Aorta (tissue), 5 donors: Measurements from ENCODE around the gene CRP. TPM values are rescaled to one million over a fixed set of nuclear protein-coding genes. Genes with fewer than 3 reads are reported as not detected.
A peak's percentile ranks its signal among the peaks of the same experiment; 100 is the strongest.

Experiments
- ATAC-seq: fragments of 200-7000 bp; cut with Tn5 transposase; one replicate; pipeline ENCODE4 v1.9.1; 2022; ENCODE audit warnings: moderate library complexity; ENCODE audit not compliant: low FRiP score
- DNase-seq, 2 donors: peaks; one replicate each; pipeline ENCODE4 v3.0.0-alpha.2; 2020
- H3K27ac ChIP-seq, 2 donors: one replicate each; pipeline ENCODE4 v1.5.1; 2013; ENCODE audit warnings: low read length in 2 of 2, mild to moderate bottlenecking in 2 of 2, moderate library complexity in 2 of 2, control low read depth in 1 of 2, inconsistent platforms in 1 of 2, low read depth in 1 of 2
- H3K27me3 ChIP-seq, 2 donors: one replicate each; pipeline ENCODE4 v1.6.1; 2013; ENCODE audit warnings: control low read depth in 1 of 2, low read length in 1 of 2, mild to moderate bottlenecking in 1 of 2, moderate library complexity in 1 of 2; ENCODE audit not compliant: insufficient read depth in 2 of 2, control insufficient read depth in 1 of 2
- H3K36me3 ChIP-seq, 2 donors: one replicate each; pipeline ENCODE4 v1.6.1; 2013; ENCODE audit warnings: control low read depth in 1 of 2, low read length in 1 of 2, mild to moderate bottlenecking in 1 of 2; ENCODE audit not compliant: insufficient read depth in 2 of 2, control insufficient read depth in 1 of 2
- H3K4me1 ChIP-seq, 2 donors: one replicate each; pipeline ENCODE4 v1.6.1; 2013; ENCODE audit warnings: low read length in 2 of 2, control low read depth in 1 of 2, mild to moderate bottlenecking in 1 of 2, moderate library complexity in 1 of 2; ENCODE audit not compliant: insufficient read depth in 2 of 2, control insufficient read depth in 1 of 2
- H3K4me3 ChIP-seq, 2 donors: one replicate each; pipeline ENCODE4 v1.5.1; 2013; ENCODE audit warnings: low read length in 2 of 2, control low read depth in 1 of 2, mild to moderate bottlenecking in 1 of 2
- H3K9me3 ChIP-seq: one replicate; pipeline ENCODE4 v1.6.1; 2013; ENCODE audit warnings: mild to moderate bottlenecking, low read length; ENCODE audit not compliant: control insufficient read depth
- WGBS, 2 donors: extraction: QIAGEN DNeasy Blood & Tissue Kit; methylation state at CpG; one replicate each; pipeline ENCODE4 v1.1.7; 2013; 5-methylcytosine and 5-hydroxymethylcytosine counted together
- intact Hi-C, 2 donors: fragments of 100-400 bp; cut with DNase I; formaldehyde crosslinking; loops; one replicate each; pipeline versions ENCODE4 v1.14.2 to v1.15.0; 2022
- long read RNA-seq, 2 donors: library from polyadenylated mRNA; unstranded; transcript quantifications; one replicate each; pipeline ENCODE4 v2.0.0, GENCODE V29; 2020 to 2021
- polyA plus RNA-seq, 2 donors: library from polyadenylated mRNA; stranded (reverse); fragments of 200-250 nt; gene quantifications; one replicate each; pipeline ENCODE4 v1.2.3, GENCODE V29; 2013
- total RNA-seq, 2 donors: library from RNA; stranded (reverse); fragmentation: NEBNext Ultra II Directional; extraction: Animal tissue kit (Norgen Biotek cat#: 25700); gene quantifications; one replicate each; pipeline ENCODE4 v1.2.1, GENCODE V29; 2021
- donor health status: healthy with polysubstance abuse.
- donor health status: Bipolar disorder and iron deficiency.
- donor health status: DM: no; HTN: no; CAD: no.
- donor health status: DM: no; HTN: no; CAD: no.
- donor health status: DM: yes; HTN: yes; CAD: no.

The CRP gene
- total RNA-seq: under 1 TPM in 1 of 2 donors, not detected in 1; 0.32 TPM
- 1 to 10 TPM in 1 of 2 donors, under 1 TPM in 1; 0.05 to 1.1 TPM for polyA plus RNA-seq
- long read RNA-seq, donor 1: 0 reads
- long read RNA-seq, donor 2: 0 reads

DNA sequence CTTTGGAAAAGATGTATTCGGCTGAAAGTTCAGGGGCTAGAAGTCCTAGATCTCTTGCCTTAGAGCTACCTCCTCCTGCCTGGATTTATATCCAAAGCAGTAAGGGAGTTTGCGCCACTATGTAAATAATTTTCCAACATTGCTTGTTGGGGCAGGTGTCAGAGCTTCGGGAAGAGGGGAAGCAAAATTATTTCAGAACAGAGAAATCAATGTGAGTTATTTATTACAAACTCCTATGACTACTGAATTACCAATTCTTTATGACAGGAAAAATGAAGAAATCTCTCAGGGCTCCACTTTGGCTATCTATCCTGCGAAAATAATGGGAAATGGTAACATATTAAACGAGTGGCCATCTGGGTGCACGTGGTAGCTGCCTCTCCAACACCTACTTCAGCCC, at the start of gene CRP:
CRP (minus strand) TSS at position 61 of the 400 bp plus-strand sequence. CDS start 104 bp downstream, outside the sequence.
- intact Hi-C loops: no loop called here
- H3K27me3 ChIP-seq: no peaks in the 10 kb centered on the region
- no peak for ATAC-seq
- whole genome bisulfite sequencing, 2 donors: 74 to 82% methylated on average over 6 of the region's 6 CpGs
- DNase-seq: no peak
- H3K9me3 ChIP-seq: peaks cover 3% of the 10 kb centered on the region
- no peaks in the 10 kb centered on the region for H3K4me1 ChIP-seq
- no peaks in the 10 kb centered on the region for H3K36me3 ChIP-seq
- no peak within 1 kb of the TSS for H3K4me3 ChIP-seq
- H3K27ac ChIP-seq: no peak within 1 kb of the TSS

DNA sequence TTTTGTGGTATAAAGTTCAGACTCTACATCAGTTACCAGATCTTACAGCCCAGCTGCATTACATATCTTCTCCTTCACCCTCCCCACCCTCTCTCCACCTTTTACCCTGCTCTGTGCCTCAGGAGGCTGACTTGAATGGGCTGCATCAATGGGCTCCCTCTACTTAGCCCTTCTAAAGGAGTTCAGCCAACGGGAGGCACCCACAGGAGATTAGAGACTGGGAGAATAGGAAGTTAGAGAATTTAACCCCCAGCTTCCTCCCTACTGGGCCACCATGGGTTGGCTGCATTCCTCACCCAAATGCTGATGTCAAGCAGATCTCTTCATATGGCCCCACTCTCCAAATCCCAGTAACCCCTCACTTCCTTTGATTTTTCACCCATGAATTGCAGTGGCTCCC, 49.3 kb upstream of the CRP start:
- WGBS, 2 donors: 35 to 37% methylated on average over 1 of the region's 1 CpG
- Histone ChIP-seq H3K9me3 (no peaks in the 10 kb centered on the region), H3K4me1 (no peaks in the 10 kb centered on the region), H3K27me3 (peaks cover 0 to 5% of the 10 kb centered on the region in 2 donors), H3K27ac (no peak overlapping the region), H3K36me3 (no peaks in the 10 kb centered on the region), H3K4me3 (no peak overlapping the region)
- DNase-seq: no peak
- no peak for ATAC-seq
- intact Hi-C loops: no loop called here

GRCh38 chr1:159756397-159756796, 42.0 kb upstream of the CRP start:
- DNase-seq (peak in 1 of 2 donors; percentile 56), ATAC-seq (no peak)
- Histone ChIP-seq H3K4me1 (no peaks in the 10 kb centered on the region), H3K36me3 (no peaks in the 10 kb centered on the region), H3K9me3 (no peaks in the 10 kb centered on the region), H3K27ac (no peak overlapping the region), H3K4me3 (no peak overlapping the region), H3K27me3 (no peaks in the 10 kb centered on the region)
- intact Hi-C loops: no loop called here

DNA sequence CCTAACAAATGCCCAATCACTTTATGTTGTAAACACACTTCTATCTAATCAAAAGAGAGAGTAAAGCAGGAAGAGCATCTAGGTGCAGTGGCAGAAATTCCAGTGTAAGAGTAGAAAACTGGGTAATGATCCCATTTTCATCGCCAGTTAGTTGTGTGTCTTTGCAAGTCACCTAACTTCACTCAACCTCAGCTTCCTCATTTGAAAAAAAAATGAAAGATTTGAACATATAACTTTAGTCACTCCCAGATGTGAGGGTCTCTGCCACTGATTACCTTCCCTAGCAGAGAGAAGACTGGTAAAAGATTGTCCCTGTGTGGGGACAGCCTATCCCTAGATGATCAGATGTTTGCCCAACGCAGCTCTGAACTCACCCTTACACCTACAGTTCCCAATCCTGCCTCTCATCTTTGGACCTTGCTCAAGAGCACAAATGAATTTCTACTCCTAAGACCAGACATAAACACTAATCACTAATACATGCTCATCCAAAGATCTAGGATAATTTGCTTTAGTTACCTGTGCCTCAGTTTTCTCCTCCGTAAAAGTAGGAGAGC, 41.1 kb upstream of the CRP start:
- Histone ChIP-seq H3K9me3 (no peaks in the 10 kb centered on the region), H3K27ac (no peak overlapping the region), H3K4me1 (no peaks in the 10 kb centered on the region), H3K4me3 (no peak overlapping the region), H3K36me3 (no peaks in the 10 kb centered on the region), H3K27me3 (no peaks in the 10 kb centered on the region)
- no peak for DNase-seq
- no peak for ATAC-seq
- 90 to 92% methylated on average over 3 of the region's 3 CpGs for WGBS, 2 donors
- intact Hi-C loops: no loop called here

DNA sequence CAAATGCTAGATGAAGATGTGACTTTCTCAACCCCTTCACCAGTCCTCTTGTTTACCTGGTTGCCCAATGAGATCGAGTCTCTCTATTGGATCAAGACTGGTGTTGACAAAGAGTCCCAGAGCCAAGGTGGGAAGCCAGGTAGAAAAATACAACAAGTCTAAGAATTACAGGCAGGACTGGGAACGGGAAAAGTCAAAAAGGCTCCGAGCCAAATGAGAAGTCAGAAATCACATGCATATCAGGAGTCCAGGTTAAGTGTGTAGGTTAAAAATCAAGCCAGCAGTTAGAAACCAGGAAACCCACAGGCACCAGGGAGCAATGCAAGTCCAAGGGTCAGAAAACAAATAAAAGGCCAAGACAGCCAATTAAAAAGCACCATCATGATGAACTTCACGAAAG, 39.0 kb upstream of the CRP start:
- no peak overlapping the region for H3K27ac ChIP-seq
- WGBS, 2 donors: 74 to 77% methylated on average over 4 of the region's 4 CpGs
- DNase-seq: no peak
- H3K27me3 ChIP-seq: no peaks in the 10 kb centered on the region
- H3K4me3 ChIP-seq: no peak overlapping the region
- ATAC-seq: no peak
- no peaks in the 10 kb centered on the region for H3K36me3 ChIP-seq
- intact Hi-C loops: no loop called here
- no peaks in the 10 kb centered on the region for H3K4me1 ChIP-seq
- no peaks in the 10 kb centered on the region for H3K9me3 ChIP-seq

DNA sequence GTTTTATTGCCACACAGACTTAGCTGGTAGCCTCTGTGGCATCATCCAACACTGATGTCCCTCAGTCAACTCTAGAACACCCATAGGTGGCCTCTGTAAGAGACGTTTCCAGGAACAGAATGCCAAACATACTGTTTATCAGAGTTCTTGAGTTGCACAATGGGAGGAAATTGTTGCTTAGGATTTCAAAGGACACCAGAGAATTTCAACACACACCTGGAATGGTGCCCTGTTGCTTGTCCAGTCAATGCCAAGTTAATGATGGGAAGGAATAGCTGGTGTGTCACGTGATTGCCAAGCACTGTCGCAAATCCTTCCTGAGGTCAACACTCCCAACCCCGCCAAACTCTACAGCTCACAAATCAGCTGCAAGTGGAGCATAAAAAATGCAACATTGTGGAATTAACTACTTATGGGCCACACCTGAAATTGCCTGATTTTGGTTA, 37.8 kb upstream of the CRP start:
- peak; percentile 47 to 77 for DNase-seq
- Histone ChIP-seq H3K4me1 (no peaks in the 10 kb centered on the region), H3K4me3 (no peak overlapping the region), H3K9me3 (no peaks in the 10 kb centered on the region), H3K27ac (no peak overlapping the region), H3K36me3 (no peaks in the 10 kb centered on the region), H3K27me3 (no peaks in the 10 kb centered on the region)
- intact Hi-C loops: no loop called here
- ATAC-seq: peak; percentile 84
- 59 to 63% methylated on average over 4 of the region's 4 CpGs for WGBS, 2 donors

DNA sequence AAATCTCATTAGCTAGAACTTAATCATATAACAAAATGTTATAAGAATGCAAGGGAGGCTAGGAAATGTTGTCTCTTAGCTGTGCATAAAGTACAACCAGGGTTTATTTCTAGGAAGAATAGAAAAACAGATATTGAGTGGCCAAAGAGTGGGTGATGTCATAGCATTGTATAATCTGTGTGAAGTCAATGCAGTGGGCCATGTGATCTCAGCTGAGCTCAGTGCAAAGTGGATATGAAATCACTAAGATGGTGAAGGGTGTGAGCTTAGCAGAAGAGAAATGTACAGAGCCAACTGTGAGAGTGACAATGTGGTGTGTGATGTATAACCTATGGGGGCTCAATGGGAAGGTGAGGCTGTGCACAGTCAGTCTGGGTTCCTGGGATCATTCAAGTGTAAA, 36.6 kb upstream of the CRP start:
- no peak overlapping the region for H3K4me3 ChIP-seq
- H3K36me3 ChIP-seq: no peaks in the 10 kb centered on the region
- H3K4me1 ChIP-seq: no peaks in the 10 kb centered on the region
- DNase-seq (no peak), ATAC-seq (no peak)
- no peaks in the 10 kb centered on the region for H3K27me3 ChIP-seq
- H3K9me3 ChIP-seq: no peaks in the 10 kb centered on the region
- intact Hi-C loops: no loop called here
- no peak overlapping the region for H3K27ac ChIP-seq

DNA sequence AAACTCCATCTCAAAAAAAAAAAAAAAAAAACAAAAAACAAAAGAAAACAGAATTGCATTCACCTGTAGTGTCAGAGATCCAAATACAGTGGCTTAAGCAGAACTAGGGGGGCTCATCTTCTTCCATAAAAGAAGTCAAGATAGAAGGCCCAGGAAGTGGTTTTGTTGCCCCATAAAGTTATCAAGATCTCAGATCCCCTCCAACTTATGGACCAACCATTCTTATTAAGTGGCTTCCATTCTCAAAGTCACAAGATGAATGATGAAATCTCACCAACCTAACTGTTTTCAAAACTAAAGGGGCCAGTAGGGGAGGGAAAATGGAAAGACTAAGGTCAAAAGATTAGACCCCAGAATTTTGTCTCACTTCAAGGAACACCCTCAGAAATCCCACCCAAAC, 36.2 kb upstream of the CRP start:
- no peaks in the 10 kb centered on the region for H3K9me3 ChIP-seq
- no peaks in the 10 kb centered on the region for H3K36me3 ChIP-seq
- no peak for DNase-seq
- H3K4me3 ChIP-seq: no peak overlapping the region
- no peaks in the 10 kb centered on the region for H3K4me1 ChIP-seq
- no peaks in the 10 kb centered on the region for H3K27me3 ChIP-seq
- intact Hi-C loops: no loop called here
- ATAC-seq: no peak
- no peak overlapping the region for H3K27ac ChIP-seq

- intact Hi-C loops: no loop called here
- ATAC-seq (no peak), DNase-seq (no peak)
- Histone ChIP-seq H3K4me3 (no peak overlapping the region), H3K4me1 (no peaks in the 10 kb centered on the region), H3K9me3 (no peaks in the 10 kb centered on the region), H3K27ac (no peak overlapping the region), H3K27me3 (no peaks in the 10 kb centered on the region), H3K36me3 (no peaks in the 10 kb centered on the region)
- WGBS, 2 donors: 63 to 67% methylated on average over 2 of the region's 2 CpGs
Observed at GRCh38 chr1:159749630-159750029, 35.2 kb upstream of the CRP start.
